ENCODE data around the gene MRPL51. TPM values are rescaled to one million over a fixed set of nuclear protein-coding genes. Genes with fewer than 3 reads are reported as not detected.

Gene MRPL51
- total and polyA plus RNA-seq, 9 of the 15 experiments (the other 6 are each of a cell fraction or from before 2014, with no cell fraction given) = 127 to 727 (median 208) TPM

- TF ChIP-seq, protein P1, sequence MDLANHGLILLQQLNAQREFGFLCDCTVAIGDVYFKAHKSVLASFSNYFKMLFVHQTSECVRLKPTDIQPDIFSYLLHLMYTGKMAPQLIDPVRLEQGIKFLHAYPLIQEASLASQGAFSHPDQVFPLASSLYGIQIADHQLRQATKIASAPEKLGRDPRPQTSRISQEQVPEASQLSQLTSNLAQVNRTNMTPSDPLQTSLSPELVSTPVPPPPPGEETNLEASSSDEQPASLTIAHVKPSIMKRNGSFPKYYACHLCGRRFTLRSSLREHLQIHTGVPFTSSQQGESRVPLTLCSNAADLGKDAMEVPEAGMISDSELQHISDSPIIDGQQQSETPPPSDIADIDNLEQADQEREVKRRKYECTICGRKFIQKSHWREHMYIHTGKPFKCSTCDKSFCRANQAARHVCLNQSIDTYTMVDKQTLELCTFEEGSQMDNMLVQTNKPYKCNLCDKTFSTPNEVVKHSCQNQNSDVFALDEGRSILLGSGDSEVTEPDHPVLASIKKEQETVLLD (IDR thresholded peaks at IDR 0.05) = 0 out of 2 replicates have a peak, but pooled peaks have one; percentile 64
- TF ChIP-seq EWSR1 (IDR thresholded peaks at IDR 0.05; ENCODE audit: borderline replicate concordance, low read depth, partially characterized antibody) (no peak), RNF2 (IDR thresholded peaks at IDR 0.05) (peak; percentile 40), PML (IDR thresholded peaks at IDR 0.05; ENCODE audit: low read length) (peak; percentile 89), BACH1 (tag; IDR thresholded peaks at IDR 0.05) (no peak), GABPB1 (CRISPR knock-in tag; IDR thresholded peaks at IDR 0.05) (peak; percentile 16), HOXB6 (CRISPR knock-in tag; IDR thresholded peaks at IDR 0.05; ENCODE audit: borderline replicate concordance) (no peak), ETV6 (IDR thresholded peaks at IDR 0.05; ENCODE audit: borderline replicate concordance in 1 of 2, low read depth in 2 of 2, low read length in 1 of 2) (no peak), ETV6 (CRISPR knock-in tag; IDR thresholded peaks at IDR 0.05; ENCODE audit: borderline replicate concordance) (peak; percentile 80; the same call in 1 of the 2 replicates), TAF9B (IDR thresholded peaks at IDR 0.05; ENCODE audit: partially characterized antibody) (peak; percentile 49), NRF1 (conservative IDR thresholded peaks at IDR 0.05 in 1 of 2, IDR thresholded peaks at IDR 0.05 in 1 of 2) (peak in 1 of 2 experiments; percentile 24; a peak in 1 of 4 replicates), ZNF224 (CRISPR knock-in tag; IDR thresholded peaks at IDR 0.05) (0 out of 2 replicates have a peak, but pooled peaks have one; percentile 42), PRPF4 (IDR thresholded peaks at IDR 0.05; ENCODE audit: insufficient read depth, low read depth, low read length, poor library complexity, severe bottlenecking) (peak; percentile 82)
- TF ChIP-seq, protein P2, sequence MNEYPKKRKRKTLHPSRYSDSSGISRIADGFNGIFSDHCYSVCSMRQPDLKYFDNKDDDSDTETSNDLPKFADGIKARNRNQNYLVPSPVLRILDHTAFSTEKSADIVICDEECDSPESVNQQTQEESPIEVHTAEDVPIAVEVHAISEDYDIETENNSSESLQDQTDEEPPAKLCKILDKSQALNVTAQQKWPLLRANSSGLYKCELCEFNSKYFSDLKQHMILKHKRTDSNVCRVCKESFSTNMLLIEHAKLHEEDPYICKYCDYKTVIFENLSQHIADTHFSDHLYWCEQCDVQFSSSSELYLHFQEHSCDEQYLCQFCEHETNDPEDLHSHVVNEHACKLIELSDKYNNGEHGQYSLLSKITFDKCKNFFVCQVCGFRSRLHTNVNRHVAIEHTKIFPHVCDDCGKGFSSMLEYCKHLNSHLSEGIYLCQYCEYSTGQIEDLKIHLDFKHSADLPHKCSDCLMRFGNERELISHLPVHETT (CRISPR knock-in tag; conservative IDR thresholded peaks at IDR 0.05 in 1 of 2, IDR thresholded peaks at IDR 0.05 in 1 of 2) = 0 out of 4 replicates have a peak, but pooled peaks of 1 of the 2 experiments have one; percentile 45
- TF ChIP-seq, protein P3, sequence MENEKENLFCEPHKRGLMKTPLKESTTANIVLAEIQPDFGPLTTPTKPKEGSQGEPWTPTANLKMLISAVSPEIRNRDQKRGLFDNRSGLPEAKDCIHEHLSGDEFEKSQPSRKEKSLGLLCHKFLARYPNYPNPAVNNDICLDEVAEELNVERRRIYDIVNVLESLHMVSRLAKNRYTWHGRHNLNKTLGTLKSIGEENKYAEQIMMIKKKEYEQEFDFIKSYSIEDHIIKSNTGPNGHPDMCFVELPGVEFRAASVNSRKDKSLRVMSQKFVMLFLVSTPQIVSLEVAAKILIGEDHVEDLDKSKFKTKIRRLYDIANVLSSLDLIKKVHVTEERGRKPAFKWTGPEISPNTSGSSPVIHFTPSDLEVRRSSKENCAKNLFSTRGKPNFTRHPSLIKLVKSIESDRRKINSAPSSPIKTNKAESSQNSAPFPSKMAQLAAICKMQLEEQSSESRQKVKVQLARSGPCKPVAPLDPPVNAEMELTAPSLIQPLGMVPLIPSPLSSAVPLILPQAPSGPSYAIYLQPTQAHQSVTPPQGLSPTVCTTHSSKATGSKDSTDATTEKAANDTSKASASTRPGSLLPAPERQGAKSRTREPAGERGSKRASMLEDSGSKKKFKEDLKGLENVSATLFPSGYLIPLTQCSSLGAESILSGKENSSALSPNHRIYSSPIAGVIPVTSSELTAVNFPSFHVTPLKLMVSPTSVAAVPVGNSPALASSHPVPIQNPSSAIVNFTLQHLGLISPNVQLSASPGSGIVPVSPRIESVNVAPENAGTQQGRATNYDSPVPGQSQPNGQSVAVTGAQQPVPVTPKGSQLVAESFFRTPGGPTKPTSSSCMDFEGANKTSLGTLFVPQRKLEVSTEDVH (IDR thresholded peaks at IDR 0.05; ENCODE audit: low read depth, partially characterized antibody) = peak; percentile 74
- TF ChIP-seq, protein P4, sequence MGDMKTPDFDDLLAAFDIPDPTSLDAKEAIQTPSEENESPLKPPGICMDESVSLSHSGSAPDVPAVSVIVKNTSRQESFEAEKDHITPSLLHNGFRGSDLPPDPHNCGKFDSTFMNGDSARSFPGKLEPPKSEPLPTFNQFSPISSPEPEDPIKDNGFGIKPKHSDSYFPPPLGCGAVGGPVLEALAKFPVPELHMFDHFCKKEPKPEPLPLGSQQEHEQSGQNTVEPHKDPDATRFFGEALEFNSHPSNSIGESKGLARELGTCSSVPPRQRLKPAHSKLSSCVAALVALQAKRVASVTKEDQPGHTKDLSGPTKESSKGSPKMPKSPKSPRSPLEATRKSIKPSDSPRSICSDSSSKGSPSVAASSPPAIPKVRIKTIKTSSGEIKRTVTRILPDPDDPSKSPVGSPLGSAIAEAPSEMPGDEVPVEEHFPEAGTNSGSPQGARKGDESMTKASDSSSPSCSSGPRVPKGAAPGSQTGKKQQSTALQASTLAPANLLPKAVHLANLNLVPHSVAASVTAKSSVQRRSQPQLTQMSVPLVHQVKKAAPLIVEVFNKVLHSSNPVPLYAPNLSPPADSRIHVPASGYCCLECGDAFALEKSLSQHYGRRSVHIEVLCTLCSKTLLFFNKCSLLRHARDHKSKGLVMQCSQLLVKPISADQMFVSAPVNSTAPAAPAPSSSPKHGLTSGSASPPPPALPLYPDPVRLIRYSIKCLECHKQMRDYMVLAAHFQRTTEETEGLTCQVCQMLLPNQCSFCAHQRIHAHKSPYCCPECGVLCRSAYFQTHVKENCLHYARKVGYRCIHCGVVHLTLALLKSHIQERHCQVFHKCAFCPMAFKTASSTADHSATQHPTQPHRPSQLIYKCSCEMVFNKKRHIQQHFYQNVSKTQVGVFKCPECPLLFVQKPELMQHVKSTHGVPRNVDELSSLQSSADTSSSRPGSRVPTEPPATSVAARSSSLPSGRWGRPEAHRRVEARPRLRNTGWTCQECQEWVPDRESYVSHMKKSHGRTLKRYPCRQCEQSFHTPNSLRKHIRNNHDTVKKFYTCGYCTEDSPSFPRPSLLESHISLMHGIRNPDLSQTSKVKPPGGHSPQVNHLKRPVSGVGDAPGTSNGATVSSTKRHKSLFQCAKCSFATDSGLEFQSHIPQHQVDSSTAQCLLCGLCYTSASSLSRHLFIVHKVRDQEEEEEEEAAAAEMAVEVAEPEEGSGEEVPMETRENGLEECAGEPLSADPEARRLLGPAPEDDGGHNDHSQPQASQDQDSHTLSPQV (IDR thresholded peaks at IDR 0.05) = peak; percentile 76
Observed at GRCh38 chr12:6533923-6534694, 41.0 kb upstream of the MRPL51 start, which contains the start of gene GAPDH (continued).
